ENCODE data around the gene KDM4B. TPM values are rescaled to one million over a fixed set of nuclear protein-coding genes. Genes with fewer than 3 reads are reported as not detected.

Gene KDM4B
- polyA plus RNA-seq, 1 of the 3 experiments (the other 2 are of a cell fraction) = 12.2 TPM

GRCh38 chr19:4987256-4987655, 18.3 kb downstream of the KDM4B start:
- Histone ChIP-seq H3K4me2 (peak overlapping the region; percentile 44), H2AFZ (ENCODE audit: low read depth) (no peak overlapping the region), H3F3A (replicated peaks; ENCODE audit: insufficient read depth) (no peaks in the 10 kb centered on the region), H3K4me3 (ENCODE audit: low read depth in 2 of 2, low read length in 1 of 2) (no peak overlapping the region), H3K27me3 (ENCODE audit: insufficient read depth) (no peaks in the 10 kb centered on the region), H3K79me2 (ENCODE audit: insufficient read depth) (peaks cover 98% of the 10 kb centered on the region), H3K9me2 (no peaks in the 10 kb centered on the region), H3K9ac (no peak overlapping the region), H3K36me3 (replicated peaks in 1 of 2; ENCODE audit: control insufficient read depth in 1 of 2, insufficient read depth in 2 of 2, low read length in 1 of 2) (no peaks in the 10 kb centered on the region), H3K9me3 (no peaks in the 10 kb centered on the region), H3K4me1 (ENCODE audit: control insufficient read depth in 1 of 2, insufficient read depth in 2 of 2, low read depth in 1 of 2, low read length in 1 of 2) (peaks cover 7 to 41% of the 10 kb centered on the region in 2 experiments; a peak in 1 of 4 replicates), H3K27ac (ENCODE audit: low read depth in 2 of 2, low read length in 1 of 2) (peak overlapping the region; percentile 30 to 39; a peak in 2 of 4 replicates), H4K20me1 (ENCODE audit: insufficient read depth) (peaks cover 85% of the 10 kb centered on the region)
- POLR2A ChIA-PET = no interaction called here
- 57% methylated on average over 11 of the region's 11 CpGs for WGBS (ENCODE audit: low lambda C conversion rate)
- CTCF ChIA-PET = interaction anchor here (1.4 to 2.1 kb wide), 2 partner anchors 14 to 44 kb away, joined by 6 to 7 read pairs; no protein-coding TSS in a partner anchor
- DNase-seq = no peak
- TF ChIP-seq NFIC (IDR thresholded peaks at IDR 0.05; ENCODE audit: borderline replicate concordance) (no peak), RXRA (IDR thresholded peaks at IDR 0.05; ENCODE audit: borderline replicate concordance, low read depth) (no peak), USF2 (IDR thresholded peaks at IDR 0.05; ENCODE audit: borderline replicate concordance, low read depth, low read length) (no peak), RFX5 (IDR thresholded peaks at IDR 0.05; ENCODE audit: low read length) (no peak), SIN3A (IDR thresholded peaks at IDR 0.05; ENCODE audit: borderline replicate concordance, low read depth, low read length) (no peak), FOXJ3 (CRISPR knock-in tag; IDR thresholded peaks at IDR 0.05) (no peak), MEF2A (IDR thresholded peaks at IDR 0.05; ENCODE audit: borderline replicate concordance, low read depth) (no peak), TCF12 (IDR thresholded peaks at IDR 0.05) (no peak), FOSL2 (IDR thresholded peaks at IDR 0.05; ENCODE audit: borderline replicate concordance, low read depth) (no peak), ELF1 (IDR thresholded peaks at IDR 0.05) (no peak), YY1 (IDR thresholded peaks at IDR 0.05; ENCODE audit: low read depth) (no peak), GABPA (IDR thresholded peaks at IDR 0.05; ENCODE audit: low read depth) (no peak), POLR2AphosphoS5 (IDR thresholded peaks at IDR 0.05; ENCODE audit: low read depth, low read length) (no peak), FOXM1 (IDR thresholded peaks at IDR 0.05; ENCODE audit: low read depth) (no peak), CHD2 (IDR thresholded peaks at IDR 0.05; ENCODE audit: low read length, partially characterized antibody) (no peak), ZBTB33 (IDR thresholded peaks at IDR 0.05; ENCODE audit: borderline replicate concordance, low read depth) (no peak), EP300 (IDR thresholded peaks at IDR 0.05; ENCODE audit: borderline replicate concordance in 1 of 2, low read depth in 1 of 2, low read length in 1 of 2) (no peak)
